SK-N-SH (cell line): ENCODE measurements around the gene GTF3C1.

Source experiments
- CTCF ChIP-seq: fragments of 200-600 bp; sonication (generic); IDR thresholded peaks from 2 replicates; pipeline ENCODE4 v1.6.1; 2017; ENCODE audit warnings: antibody characterized with exemption, mild to moderate bottlenecking, moderate library complexity
- EP300 ChIP-seq, 2 experiments: IDR thresholded peaks; 2 replicates each; pipeline versions ENCODE4 v1.4.0 to v1.6.1; 2012; ENCODE audit warnings: borderline replicate concordance in 1 of 2, low read depth in 1 of 2, low read length in 1 of 2
- FOXM1 ChIP-seq: IDR thresholded peaks from 2 replicates; pipeline ENCODE4 v1.4.0; 2012; ENCODE audit warnings: low read depth, mild to moderate bottlenecking
- RFX5 ChIP-seq: IDR thresholded peaks from 2 replicates; pipeline ENCODE4 v1.6.1; 2012; ENCODE audit warnings: mild to moderate bottlenecking, improper control_type of control experiment, low read length
- SMC3 ChIP-seq: IDR thresholded peaks from 2 replicates; pipeline ENCODE4 v1.6.1; 2012; ENCODE audit warnings: low read depth, low read length, improper control_type of control experiment
- TEAD4 ChIP-seq: IDR thresholded peaks from 2 replicates; pipeline ENCODE4 v1.4.0; 2012; ENCODE audit warnings: mild to moderate bottlenecking, borderline replicate concordance; ENCODE audit not compliant: insufficient read depth
- USF2 ChIP-seq: fragments of 150-350 bp; IDR thresholded peaks from 2 replicates; pipeline ENCODE4 v1.6.1; 2017; ENCODE audit warnings: antibody characterized with exemption, low read length, low read depth, borderline replicate concordance
- TF ChIP-seq, protein P1 (sequence below): IDR thresholded peaks from 2 replicates; pipeline ENCODE4 v1.4.0; 2012; ENCODE audit warnings: low read depth

DNA sequence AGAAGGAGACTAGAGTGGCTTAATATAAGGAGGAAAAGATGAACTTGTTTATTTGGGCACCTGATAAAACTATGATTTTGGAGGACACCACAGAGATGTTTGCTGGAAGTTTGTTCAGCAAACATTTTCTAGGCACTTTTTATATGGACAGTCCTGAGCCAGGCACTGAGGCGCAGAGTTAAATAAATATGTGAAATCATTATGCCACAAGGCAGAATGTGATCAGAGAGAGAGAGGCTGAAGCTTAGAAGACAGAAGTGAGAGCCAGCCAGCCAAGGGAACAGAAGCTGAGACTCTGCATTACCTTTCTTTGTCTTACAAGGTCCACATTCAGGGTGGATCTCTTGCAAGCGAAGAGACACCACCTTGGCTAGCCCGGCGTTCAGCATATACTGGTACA lies 21.4 kb downstream of the GTF3C1 start:
- TF ChIP-seq RFX5 (no peak), CTCF (no peak), TEAD4 (no peak), EP300 (IDR thresholded peaks at IDR 0.05; ENCODE audit: borderline replicate concordance in 1 of 2, low read depth in 1 of 2, low read length in 1 of 2) (no peak), FOXM1 (no peak), SMC3 (no peak), USF2 (no peak)
- TF ChIP-seq, protein P1, sequence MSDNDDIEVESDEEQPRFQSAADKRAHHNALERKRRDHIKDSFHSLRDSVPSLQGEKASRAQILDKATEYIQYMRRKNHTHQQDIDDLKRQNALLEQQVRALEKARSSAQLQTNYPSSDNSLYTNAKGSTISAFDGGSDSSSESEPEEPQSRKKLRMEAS, result no peak
